Mesodermal cell (in vitro differentiated cells): ENCODE measurements around the gene ADCYAP1R1. TPM values are rescaled to one million over a fixed set of nuclear protein-coding genes. Genes with fewer than 3 reads are reported as not detected.
A peak's percentile ranks its signal among the peaks of the same experiment; 100 is the strongest.

Experiments
- H3K27ac ChIP-seq: 2 replicates; pipeline ENCODE4 v1.7.0; 2013; ENCODE audit warnings: mild to moderate bottlenecking, low read depth, low read length, moderate library complexity; ENCODE audit not compliant: severe bottlenecking
- H3K36me3 ChIP-seq: 2 replicates; pipeline ENCODE4 v1.7.1; 2013; ENCODE audit warnings: mild to moderate bottlenecking, low read length, moderate library complexity; ENCODE audit not compliant: control insufficient read depth, insufficient read depth
- H3K4me1 ChIP-seq: one replicate; pipeline ENCODE4 v1.7.1; 2013; ENCODE audit warnings: mild to moderate bottlenecking, low read length; ENCODE audit not compliant: insufficient read depth, control insufficient read depth, poor library complexity, severe bottlenecking
- H3K4me3 ChIP-seq: 2 replicates; pipeline ENCODE4 v1.7.0; 2013; ENCODE audit warnings: low read length, control low read depth, mild to moderate bottlenecking; ENCODE audit not compliant: insufficient read depth, poor library complexity, severe bottlenecking; ENCODE audit errors: extremely low read depth
- H3K9me3 ChIP-seq: 2 replicates; pipeline ENCODE4 v1.7.1; 2013; ENCODE audit warnings: mild to moderate bottlenecking, low read length, moderate library complexity; ENCODE audit not compliant: control insufficient read depth
- WGBS, 2 experiments: methylation state at CpG; one replicate each; pipeline ENCODE4 v1.1.5; 2013; ENCODE audit warnings: missing lambda C conversion rate in 2 of 2; ENCODE audit not compliant: insufficient coverage in 2 of 2; 5-methylcytosine and 5-hydroxymethylcytosine counted together
- polyA plus RNA-seq, 2 experiments: library from polyadenylated mRNA; stranded (reverse); fragments of 50-300 nt; gene quantifications; one replicate each; pipeline ENCODE4 v1.2.3, GENCODE V29; 2013

The ADCYAP1R1 gene
- 2.8 TPM for polyA plus RNA-seq (2013, experiment 1 of 2)
- polyA plus RNA-seq (2013, experiment 2 of 2): 1.3 TPM

DNA sequence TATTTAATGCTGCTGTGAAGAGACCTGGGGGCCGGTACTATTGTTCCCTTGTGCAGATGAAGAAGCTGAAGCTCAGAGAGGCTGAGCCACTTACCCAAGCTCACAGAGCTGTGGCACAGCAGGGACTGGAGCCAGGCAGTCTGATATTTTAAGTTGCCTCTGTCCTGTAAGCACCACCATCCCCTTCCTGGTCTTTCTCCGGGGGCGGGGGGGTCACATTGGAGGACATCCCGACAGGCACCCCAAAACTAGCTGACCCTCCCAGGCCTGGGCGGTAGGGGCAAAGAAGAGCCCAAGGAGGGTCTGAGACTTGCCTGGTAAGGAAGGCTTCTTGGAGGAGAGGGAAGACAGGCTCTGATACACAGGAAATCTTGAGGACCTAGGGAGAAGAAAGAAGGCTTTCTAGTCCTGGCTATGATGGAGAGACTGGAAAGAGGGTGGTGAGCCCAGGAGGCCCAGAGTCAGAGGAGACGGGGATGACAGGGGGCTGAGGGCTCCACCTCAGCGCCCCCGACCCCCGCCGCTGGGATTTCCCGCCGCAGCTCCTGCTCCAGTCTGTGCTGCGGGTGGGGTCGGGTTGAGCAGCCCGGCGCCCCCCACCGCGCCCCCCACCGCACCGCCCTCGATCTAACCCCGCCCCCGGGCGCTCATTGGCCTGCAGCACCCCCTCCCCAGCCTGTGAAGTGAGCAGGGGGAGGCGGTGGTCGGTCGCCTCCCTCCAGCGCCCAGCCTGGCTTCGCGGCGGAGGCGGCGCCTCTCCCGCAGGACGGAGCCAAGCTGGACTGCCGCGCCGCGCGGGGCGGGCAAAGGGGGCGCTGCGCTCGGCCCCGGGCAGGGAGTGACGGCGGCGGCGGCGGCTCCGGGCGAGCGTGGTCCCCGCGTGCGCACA, at the start of gene ADCYAP1R1:
TSS of gene ADCYAP1R1 (plus strand) at position 711 of the 889 bp plus-strand sequence. CDS start 10,957 bp downstream, outside the sequence.
- Histone ChIP-seq H3K27ac (no peak within 1 kb of the TSS), H3K4me1 (no peaks in the 10 kb centered on the region), H3K4me3 (peak within 1 kb of the TSS; percentile 42), H3K9me3 (no peaks in the 10 kb centered on the region), H3K36me3 (no peaks in the 10 kb centered on the region)
- WGBS, 2 experiments: 7 to 14% methylated on average over 18 to 32 of the region's 56 CpGs

DNA sequence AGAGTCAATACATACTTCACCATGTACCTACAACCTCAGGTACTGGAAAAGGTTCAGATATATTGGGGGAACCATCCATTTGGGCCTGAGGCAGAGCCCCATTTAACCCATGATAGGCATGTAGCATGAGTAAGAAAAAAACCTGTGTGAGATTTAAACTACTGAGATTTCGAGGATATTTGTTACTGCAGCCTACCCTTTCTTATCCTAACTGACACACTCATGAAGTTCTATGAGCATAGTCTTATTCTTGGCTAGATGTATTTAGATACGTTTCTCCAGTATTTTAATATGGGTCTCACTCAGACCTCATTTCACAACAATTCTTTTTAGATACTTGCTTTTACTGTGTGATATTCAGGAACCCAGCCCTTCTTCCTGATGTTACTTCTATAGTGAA, 49.0 kb upstream of the ADCYAP1R1 start:
- no peaks in the 10 kb centered on the region for H3K36me3 ChIP-seq
- H3K4me3 ChIP-seq: no peak overlapping the region
- no CpG with 5 or more reads among the region's 2 CpGs for WGBS, 2 experiments
- peaks cover 7% of the 10 kb centered on the region for H3K9me3 ChIP-seq
- no peak overlapping the region for H3K27ac ChIP-seq
- H3K4me1 ChIP-seq: peaks cover 7% of the 10 kb centered on the region

DNA sequence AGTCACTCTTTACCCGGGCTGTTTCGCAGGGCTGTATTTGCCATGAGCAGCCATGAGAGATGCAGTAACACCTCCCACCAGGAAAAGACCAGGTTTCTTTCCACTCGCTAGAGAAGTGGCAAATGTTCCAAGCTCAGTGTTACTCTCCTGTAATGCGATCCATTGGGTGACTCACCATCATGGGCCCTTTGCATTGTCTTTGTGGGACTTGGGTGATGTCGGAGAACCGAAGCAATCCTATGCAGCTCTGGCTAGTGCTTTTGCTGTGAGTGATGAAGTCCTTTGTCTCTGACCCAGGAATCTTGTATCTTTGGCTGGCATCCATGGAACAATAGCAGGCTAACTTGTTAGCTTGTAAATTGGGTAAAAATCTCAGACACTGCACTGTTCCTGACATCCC, 48.4 kb upstream of the ADCYAP1R1 start:
- peaks cover 7% of the 10 kb centered on the region for H3K9me3 ChIP-seq
- no peak overlapping the region for H3K27ac ChIP-seq
- peaks cover 7% of the 10 kb centered on the region for H3K4me1 ChIP-seq
- WGBS, 2 experiments: 86 to 88% methylated on average over 6 of the region's 6 CpGs
- no peak overlapping the region for H3K4me3 ChIP-seq
- no peaks in the 10 kb centered on the region for H3K36me3 ChIP-seq

- WGBS, 2 experiments: 83% methylated on average over 1 of the region's 1 CpG
- no peak overlapping the region for H3K27ac ChIP-seq
- H3K36me3 ChIP-seq: no peaks in the 10 kb centered on the region
- peaks cover 7% of the 10 kb centered on the region for H3K4me1 ChIP-seq
- no peak overlapping the region for H3K4me3 ChIP-seq
- peaks cover 7% of the 10 kb centered on the region for H3K9me3 ChIP-seq
Observed at GRCh38 chr7:31004393-31004792, 47.7 kb upstream of the ADCYAP1R1 start.

DNA sequence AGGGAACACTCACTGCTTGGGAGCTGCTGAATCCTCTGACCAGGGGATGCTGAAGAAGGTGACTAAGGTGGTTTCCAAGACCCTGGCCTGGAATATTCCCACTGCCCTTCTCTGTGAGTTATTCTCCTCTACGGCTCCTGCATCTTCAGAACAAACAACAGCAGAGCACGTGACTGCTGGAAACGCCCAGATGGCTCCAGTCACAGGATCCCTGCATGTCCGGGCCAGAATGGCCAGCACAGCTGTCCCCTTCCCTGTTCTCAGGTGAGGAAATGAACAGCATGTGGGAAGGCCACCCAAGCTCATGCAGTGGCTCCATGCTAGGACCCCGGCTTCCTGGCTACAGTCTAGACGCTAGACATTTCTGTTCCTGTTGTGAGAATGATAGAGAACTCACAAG, 45.3 kb upstream of the ADCYAP1R1 start:
- Histone ChIP-seq H3K27ac (no peak overlapping the region), H3K4me1 (peaks cover 7% of the 10 kb centered on the region), H3K9me3 (peaks cover 7% of the 10 kb centered on the region), H3K36me3 (no peaks in the 10 kb centered on the region), H3K4me3 (no peak overlapping the region)
- WGBS, 2 experiments: 92 to 94% methylated on average over 5 of the region's 6 CpGs

DNA sequence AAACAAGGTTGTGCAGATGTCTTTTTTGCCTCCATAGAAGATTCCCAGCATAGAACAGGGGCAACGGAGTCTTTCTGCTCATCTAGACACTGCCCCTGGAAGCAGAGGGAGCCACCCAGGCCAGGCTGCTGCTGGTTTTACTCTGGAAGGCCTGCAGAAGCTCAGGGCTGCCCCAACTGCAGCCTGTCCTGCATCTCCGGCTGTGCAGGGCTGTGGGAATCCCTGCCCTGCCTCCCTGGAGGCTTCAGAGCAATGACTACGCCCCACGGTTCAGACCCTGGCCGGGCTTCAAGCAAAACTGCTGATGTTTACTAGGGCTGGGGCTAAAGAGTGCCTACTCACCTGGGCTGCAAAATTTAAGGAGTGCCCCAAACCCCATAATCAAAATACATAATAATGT, 44.5 kb upstream of the ADCYAP1R1 start:
- Histone ChIP-seq H3K4me1 (peaks cover 7% of the 10 kb centered on the region), H3K9me3 (peaks cover 7% of the 10 kb centered on the region), H3K36me3 (no peaks in the 10 kb centered on the region), H3K4me3 (no peak overlapping the region), H3K27ac (no peak overlapping the region)
- 74 to 92% methylated on average over 1 to 2 of the region's 5 CpGs for WGBS, 2 experiments

DNA sequence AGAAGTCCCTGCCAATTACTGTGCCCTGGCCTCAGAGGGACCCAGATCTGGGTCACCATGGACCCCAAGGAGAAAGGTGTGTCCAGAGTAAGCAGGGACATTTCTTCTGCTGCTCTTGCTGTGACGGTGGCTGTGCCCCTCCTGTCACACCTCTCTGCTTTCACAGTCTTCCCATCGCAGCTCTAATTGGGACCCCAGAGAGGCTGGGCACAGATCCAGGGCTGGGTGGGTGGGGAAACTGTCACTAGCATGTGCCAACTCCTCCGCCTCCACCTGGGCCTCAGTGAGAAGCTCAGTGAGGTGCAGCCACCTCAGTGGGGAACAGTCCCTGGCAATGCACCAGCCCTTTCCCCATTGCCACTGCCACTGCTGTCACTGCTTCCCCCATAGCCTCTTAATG, 37.3 kb upstream of the ADCYAP1R1 start:
- Histone ChIP-seq H3K4me1 (peaks cover under 1% of the 10 kb centered on the region), H3K4me3 (no peak overlapping the region), H3K9me3 (no peaks in the 10 kb centered on the region), H3K27ac (no peak overlapping the region), H3K36me3 (no peaks in the 10 kb centered on the region)
- 83 to 100% methylated on average over 1 to 3 of the region's 3 CpGs for WGBS, 2 experiments

DNA sequence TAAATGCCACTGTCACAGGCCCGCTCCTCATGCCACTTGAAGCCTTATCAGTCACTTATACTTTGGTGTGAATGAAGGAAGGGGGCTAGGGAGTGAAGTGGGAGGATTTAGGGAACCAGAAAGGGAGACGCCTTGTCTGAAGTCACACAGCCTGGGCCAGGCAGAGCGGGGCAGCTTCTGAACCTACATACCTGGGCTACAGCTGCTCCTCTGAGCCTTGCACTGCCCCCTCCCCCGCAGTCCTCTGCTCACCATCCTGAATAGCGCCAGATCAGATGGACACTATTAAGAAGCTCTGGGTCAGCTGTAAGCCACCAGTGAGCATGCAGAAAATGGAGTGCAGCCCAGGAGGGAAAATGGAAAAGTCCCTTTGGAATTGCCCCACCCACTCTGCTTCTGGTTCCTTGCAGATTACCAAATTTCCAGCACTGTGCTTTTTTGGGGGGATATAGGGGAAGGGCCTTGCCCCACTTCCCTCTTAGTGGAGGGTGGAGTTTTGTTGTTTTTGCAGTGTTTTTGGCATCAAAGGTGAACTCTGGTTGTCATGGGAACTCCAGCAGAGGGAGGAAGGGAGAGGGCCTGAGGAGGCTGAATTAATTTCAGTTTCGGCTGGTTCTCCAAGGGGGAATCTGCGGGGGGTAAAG, 35.0 kb upstream of the ADCYAP1R1 start:
- WGBS, 2 experiments: 73 to 91% methylated on average over 4 of the region's 7 CpGs
- no peak overlapping the region for H3K4me3 ChIP-seq
- H3K4me1 ChIP-seq: peaks cover 3% of the 10 kb centered on the region
- H3K27ac ChIP-seq: no peak overlapping the region
- no peaks in the 10 kb centered on the region for H3K9me3 ChIP-seq
- no peaks in the 10 kb centered on the region for H3K36me3 ChIP-seq

DNA sequence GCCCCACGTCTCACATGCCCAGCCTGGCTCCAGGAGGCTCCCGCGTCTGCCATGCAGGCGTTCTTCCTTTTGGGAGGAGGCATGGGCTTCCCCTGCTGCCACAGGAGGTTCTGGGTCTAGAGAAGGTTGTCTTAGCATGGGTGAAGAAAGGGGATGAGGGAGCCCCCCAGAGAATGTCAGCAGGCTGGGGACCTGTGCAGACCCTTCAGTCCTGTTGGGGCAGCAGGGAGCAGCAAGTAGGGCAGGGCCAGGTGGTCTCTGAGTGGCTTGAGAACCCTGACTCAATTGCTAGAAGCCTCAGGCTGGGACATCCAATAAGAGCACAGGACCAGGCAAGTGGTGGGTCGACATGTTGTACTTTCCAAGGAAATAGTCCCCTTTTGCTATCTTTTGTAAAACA, 34.4 kb upstream of the ADCYAP1R1 start:
- Histone ChIP-seq H3K36me3 (no peaks in the 10 kb centered on the region), H3K27ac (no peak overlapping the region), H3K4me1 (peaks cover 3% of the 10 kb centered on the region), H3K4me3 (no peak overlapping the region), H3K9me3 (no peaks in the 10 kb centered on the region)
- WGBS, 2 experiments: 93 to 96% methylated on average over 4 to 5 of the region's 5 CpGs

DNA sequence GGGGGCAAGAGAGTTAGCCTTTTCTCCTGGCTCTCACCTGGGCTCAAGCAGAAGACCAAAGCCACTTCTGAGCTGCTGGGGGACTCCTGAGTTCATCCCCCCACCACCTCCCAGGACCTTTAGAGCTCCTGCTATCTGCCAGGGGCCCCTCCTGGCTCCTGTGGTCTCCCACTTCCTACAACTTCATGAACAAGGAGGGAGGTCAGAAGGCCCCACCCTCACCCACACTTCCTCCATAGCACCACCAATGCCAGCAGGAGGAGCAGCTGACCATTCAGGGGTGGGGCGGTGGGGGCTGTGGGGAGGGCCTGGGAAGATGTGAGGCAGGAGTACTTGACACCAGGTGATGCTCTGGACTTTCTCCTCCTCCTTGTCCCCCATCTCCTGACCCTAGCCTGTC, 32.6 kb upstream of the ADCYAP1R1 start:
- Histone ChIP-seq H3K9me3 (no peaks in the 10 kb centered on the region), H3K4me1 (peaks cover 3% of the 10 kb centered on the region), H3K36me3 (no peaks in the 10 kb centered on the region), H3K4me3 (no peak overlapping the region), H3K27ac (no peak overlapping the region)
- WGBS, 2 experiments: no CpG with 5 or more reads among the region's 1 CpG

GRCh38 chr7:31020161-31020560, 31.9 kb upstream of the ADCYAP1R1 start:
- Histone ChIP-seq H3K4me3 (no peak overlapping the region), H3K9me3 (no peaks in the 10 kb centered on the region), H3K36me3 (no peaks in the 10 kb centered on the region), H3K27ac (no peak overlapping the region), H3K4me1 (peaks cover 3% of the 10 kb centered on the region)
- WGBS, 2 experiments: no CpG with 5 or more reads among the region's 3 CpGs
